ENCODE results near the gene IRF2BPL. TPM values are rescaled to one million over a fixed set of nuclear protein-coding genes. Genes with fewer than 3 reads are reported as not detected.

IRF2BPL gene
- total RNA-seq, 1 donor from 2014 or later: 70.2 TPM

- DNase-seq (ENCODE audit: low read depth): no peak
- H3K36me3 ChIP-seq (ENCODE audit: control insufficient read depth, insufficient read depth, low read length): no peaks in the 10 kb centered on the region
- H3K27me3 ChIP-seq (ENCODE audit: control insufficient read depth, insufficient read depth, low read length): no peaks in the 10 kb centered on the region
- no peak overlapping the region for H3K4me3 ChIP-seq (ENCODE audit: low read depth, low read length)
- TF ChIP-seq CTCF (IDR thresholded peaks at IDR 0.05; ENCODE audit: insufficient read depth, low read length, poor library complexity, severe bottlenecking): no peak
These were observed 31.9 kb downstream of the IRF2BPL start for GRCh38 chr14:76996563-76997146.

GRCh38 chr14:76995279-76996035 lies 33.1 kb downstream of the IRF2BPL start:
- TF ChIP-seq CTCF (IDR thresholded peaks at IDR 0.05; ENCODE audit: insufficient read depth, low read length, poor library complexity, severe bottlenecking): no peak
- Histone ChIP-seq H3K4me3 (ENCODE audit: low read depth, low read length) (no peak overlapping the region), H3K27me3 (ENCODE audit: control insufficient read depth, insufficient read depth, low read length) (no peaks in the 10 kb centered on the region), H3K36me3 (ENCODE audit: control insufficient read depth, insufficient read depth, low read length) (no peaks in the 10 kb centered on the region)
- no peak for DNase-seq (ENCODE audit: low read depth)

GRCh38 chr14:76993752-76994151 lies 34.8 kb downstream of the IRF2BPL start:
- Histone ChIP-seq H3K4me3 (ENCODE audit: low read depth, low read length) (no peak overlapping the region), H3K27me3 (ENCODE audit: control insufficient read depth, insufficient read depth, low read length) (no peaks in the 10 kb centered on the region), H3K36me3 (ENCODE audit: control insufficient read depth, insufficient read depth, low read length) (no peaks in the 10 kb centered on the region)
- DNase-seq (ENCODE audit: low read depth): no peak
- no peak for TF ChIP-seq CTCF (IDR thresholded peaks at IDR 0.05; ENCODE audit: insufficient read depth, low read length, poor library complexity, severe bottlenecking)

GRCh38 chr14:76990084-76990483 lies 38.4 kb downstream of the IRF2BPL start:
- no peaks in the 10 kb centered on the region for H3K27me3 ChIP-seq (ENCODE audit: control insufficient read depth, insufficient read depth, low read length)
- TF ChIP-seq CTCF (IDR thresholded peaks at IDR 0.05; ENCODE audit: insufficient read depth, low read length, poor library complexity, severe bottlenecking): no peak
- no peak for DNase-seq (ENCODE audit: low read depth)
- H3K36me3 ChIP-seq (ENCODE audit: control insufficient read depth, insufficient read depth, low read length): no peaks in the 10 kb centered on the region
- no peak overlapping the region for H3K4me3 ChIP-seq (ENCODE audit: low read depth, low read length)

GRCh38 chr14:76987956-76988520 lies 40.5 kb downstream of the IRF2BPL start:
- no peak for TF ChIP-seq CTCF (IDR thresholded peaks at IDR 0.05; ENCODE audit: insufficient read depth, low read length, poor library complexity, severe bottlenecking)
- H3K27me3 ChIP-seq (ENCODE audit: control insufficient read depth, insufficient read depth, low read length): no peaks in the 10 kb centered on the region
- DNase-seq (ENCODE audit: low read depth): no peak
- H3K36me3 ChIP-seq (ENCODE audit: control insufficient read depth, insufficient read depth, low read length): no peaks in the 10 kb centered on the region
- H3K4me3 ChIP-seq (ENCODE audit: low read depth, low read length): no peak overlapping the region

Measured in kidney epithelial cell (primary cell).